ENCODE results near the gene DCP2.

GRCh38 chr5:112976432-112977309, at the start of gene DCP2:
- TF ChIP-seq, protein P1, sequence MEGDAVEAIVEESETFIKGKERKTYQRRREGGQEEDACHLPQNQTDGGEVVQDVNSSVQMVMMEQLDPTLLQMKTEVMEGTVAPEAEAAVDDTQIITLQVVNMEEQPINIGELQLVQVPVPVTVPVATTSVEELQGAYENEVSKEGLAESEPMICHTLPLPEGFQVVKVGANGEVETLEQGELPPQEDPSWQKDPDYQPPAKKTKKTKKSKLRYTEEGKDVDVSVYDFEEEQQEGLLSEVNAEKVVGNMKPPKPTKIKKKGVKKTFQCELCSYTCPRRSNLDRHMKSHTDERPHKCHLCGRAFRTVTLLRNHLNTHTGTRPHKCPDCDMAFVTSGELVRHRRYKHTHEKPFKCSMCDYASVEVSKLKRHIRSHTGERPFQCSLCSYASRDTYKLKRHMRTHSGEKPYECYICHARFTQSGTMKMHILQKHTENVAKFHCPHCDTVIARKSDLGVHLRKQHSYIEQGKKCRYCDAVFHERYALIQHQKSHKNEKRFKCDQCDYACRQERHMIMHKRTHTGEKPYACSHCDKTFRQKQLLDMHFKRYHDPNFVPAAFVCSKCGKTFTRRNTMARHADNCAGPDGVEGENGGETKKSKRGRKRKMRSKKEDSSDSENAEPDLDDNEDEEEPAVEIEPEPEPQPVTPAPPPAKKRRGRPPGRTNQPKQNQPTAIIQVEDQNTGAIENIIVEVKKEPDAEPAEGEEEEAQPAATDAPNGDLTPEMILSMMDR (IDR thresholded peaks at IDR 0.05), result no peak
- TF ChIP-seq ZFX (IDR thresholded peaks at IDR 0.05; ENCODE audit: borderline replicate concordance), result no peak

Measured in 22Rv1 (cell line).